Middle frontal gyrus (tissue), 1 donor: ENCODE measurements around the gene REM2.
A peak's percentile ranks its signal among the peaks of the same experiment; 100 is the strongest.
"Not testable (repeated sequence)": the region's sequence is repeated elsewhere in the genome, so short reads cannot be mapped to it uniquely, and the experiment has no call there.

ENCODE experiments used
- DNase-seq: peaks from one replicate; pipeline ENCODE4 v3.0.0-alpha.2; 2015; ENCODE audit warnings: low spot score; ENCODE audit errors: extremely low spot score

REM2 gene

DNA sequence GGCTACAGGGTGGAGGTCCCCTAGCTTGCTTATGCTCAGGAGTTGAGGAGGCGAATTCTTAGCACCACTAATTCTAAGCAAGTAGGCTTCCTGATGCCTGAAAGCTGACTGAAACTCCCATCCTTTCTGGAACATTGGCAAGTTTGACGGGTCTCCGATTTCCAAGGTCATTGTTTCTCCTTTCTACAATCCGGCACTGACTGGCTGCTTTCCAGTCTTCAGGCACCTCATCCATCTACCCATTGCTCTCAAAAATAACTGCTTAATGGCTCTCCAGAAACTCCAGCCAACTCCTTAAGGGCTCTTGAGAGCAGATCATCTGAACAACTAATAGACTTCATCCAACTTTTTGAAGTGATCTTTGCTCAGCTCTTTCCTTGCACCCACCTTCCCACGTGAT, 13.3 kb downstream of the REM2 start:
- DNase-seq = no peak

DNA sequence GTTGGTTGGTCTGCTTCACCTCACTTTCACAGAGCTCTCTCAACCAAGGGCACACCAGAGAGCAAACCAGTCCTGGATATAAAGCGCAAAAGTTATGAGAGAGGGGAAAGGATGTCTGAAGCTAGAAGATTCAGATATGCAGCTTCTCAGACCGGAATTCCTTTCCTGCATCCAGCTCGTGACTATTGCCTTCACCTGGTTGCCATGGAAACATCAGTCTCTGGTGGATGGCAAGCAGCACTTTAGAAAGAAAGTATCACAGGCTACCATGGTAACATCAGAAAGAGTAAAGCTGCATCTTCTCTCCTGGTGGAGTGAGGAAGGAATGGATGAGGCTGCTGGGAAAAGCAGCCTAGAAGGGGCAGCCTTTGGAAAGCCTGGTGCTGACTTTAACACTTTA, 13.7 kb downstream of the REM2 start:
- DNase-seq = no peak

GRCh38 chr14:22897357-22897756, 14.3 kb downstream of the REM2 start:
- DNase-seq = no peak

DNA sequence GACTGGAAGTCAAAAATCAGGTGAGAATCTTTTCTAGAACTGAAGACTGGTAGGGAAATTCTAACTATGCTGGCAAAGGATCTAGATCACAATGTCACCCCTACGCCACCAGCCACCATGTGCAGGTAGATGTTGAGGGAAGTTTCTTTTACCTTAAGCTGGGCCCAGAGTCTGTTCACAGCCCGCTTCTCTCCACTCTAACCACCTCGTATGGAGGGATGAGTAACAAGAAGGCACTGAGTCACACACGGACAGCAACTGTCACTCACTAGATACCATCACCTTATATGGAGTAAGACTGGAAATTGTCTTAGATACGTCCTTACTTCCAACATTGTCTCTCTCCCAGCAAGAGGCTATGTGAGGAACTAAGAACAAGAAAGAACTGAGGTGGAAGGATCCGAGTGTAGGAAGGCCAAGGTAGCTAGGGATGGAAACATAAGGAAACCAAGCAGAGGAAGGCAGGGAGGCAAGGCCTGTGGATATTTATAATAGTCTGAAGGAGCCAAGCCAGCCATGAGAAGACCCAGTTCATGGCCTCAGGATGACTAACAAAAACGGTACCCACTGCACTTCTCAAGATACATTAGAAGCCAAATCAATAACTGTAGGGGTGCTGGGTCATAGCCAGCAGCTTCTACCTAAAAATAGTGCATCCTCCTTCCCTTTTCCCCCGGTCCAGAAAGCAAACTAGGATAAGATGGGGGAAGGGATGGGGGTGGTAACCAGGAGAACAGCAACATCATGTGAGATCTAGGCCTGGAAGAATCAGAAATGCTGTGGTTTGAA, 15.5 kb downstream of the REM2 start:
- DNase-seq = no peak

DNA sequence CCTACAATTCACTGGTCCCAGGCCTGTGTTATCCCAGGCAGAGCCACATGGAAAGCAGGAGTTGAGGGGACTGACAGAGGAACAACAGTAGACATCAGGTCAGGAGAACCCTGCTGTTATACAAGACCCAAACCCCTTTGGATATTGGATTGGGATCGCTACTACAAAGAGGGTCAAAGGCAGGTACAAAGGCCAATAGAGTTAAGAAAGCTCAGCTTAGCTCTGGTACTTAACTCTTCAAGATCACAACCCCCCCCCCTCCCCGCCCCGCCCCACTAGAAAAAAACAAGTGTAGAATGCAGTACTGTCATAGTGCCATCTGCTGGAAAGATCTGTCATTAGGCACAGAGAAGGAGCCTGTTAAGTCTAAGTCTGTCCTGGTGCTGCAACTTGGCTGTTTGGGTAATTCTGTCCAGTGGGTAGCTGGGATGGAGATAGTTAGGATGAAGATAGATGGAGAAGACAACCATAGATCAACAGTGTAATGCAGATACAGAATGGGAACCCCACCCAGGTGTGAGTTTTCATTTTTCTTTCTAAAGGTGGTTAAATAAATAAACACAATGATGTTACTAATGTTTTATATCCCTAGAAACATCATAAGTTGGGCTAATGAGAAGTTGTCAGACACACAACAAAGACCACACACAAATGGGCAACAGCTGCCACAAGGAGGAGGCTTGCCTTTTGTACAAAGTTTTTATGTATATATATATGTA, 17.2 kb downstream of the REM2 start:
- DNase-seq = no peak

- DNase-seq = no peak
Observed at GRCh38 chr14:22901799-22902198, 18.8 kb downstream of the REM2 start.

- DNase-seq = no peak
Observed at GRCh38 chr14:22903742-22904087, 20.7 kb downstream of the REM2 start.

GRCh38 chr14:22905627-22906026, 22.6 kb downstream of the REM2 start:
- DNase-seq = no peak

DNA sequence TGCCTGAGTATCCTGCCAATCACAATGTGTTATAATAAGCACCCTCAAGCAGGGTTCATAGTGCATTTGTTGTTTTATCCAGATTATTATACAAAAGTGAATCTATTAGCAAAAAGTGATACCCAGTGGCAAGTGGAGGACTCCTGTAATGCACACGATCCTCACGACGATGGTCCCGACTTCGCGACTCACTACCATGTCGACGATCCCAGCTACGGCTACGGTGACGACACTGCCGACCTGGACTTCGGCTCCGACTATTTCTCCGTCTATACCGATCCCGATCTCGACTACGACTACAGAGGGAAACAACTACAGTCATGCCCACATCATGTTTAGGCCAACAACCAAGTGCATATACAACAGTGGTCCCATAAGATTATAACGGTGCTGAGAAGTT, 23.1 kb downstream of the REM2 start:
- no peak for DNase-seq

GRCh38 chr14:22907429-22907828, 24.4 kb downstream of the REM2 start:
- DNase-seq = no peak

GRCh38 chr14:22908601-22909000, 25.6 kb downstream of the REM2 start:
- DNase-seq = no peak

- DNase-seq = no peak
Observed at GRCh38 chr14:22910916-22911315, 27.9 kb downstream of the REM2 start.

GRCh38 chr14:22914836-22915235, 31.8 kb downstream of the REM2 start:
- not testable (repeated sequence) for DNase-seq

DNA sequence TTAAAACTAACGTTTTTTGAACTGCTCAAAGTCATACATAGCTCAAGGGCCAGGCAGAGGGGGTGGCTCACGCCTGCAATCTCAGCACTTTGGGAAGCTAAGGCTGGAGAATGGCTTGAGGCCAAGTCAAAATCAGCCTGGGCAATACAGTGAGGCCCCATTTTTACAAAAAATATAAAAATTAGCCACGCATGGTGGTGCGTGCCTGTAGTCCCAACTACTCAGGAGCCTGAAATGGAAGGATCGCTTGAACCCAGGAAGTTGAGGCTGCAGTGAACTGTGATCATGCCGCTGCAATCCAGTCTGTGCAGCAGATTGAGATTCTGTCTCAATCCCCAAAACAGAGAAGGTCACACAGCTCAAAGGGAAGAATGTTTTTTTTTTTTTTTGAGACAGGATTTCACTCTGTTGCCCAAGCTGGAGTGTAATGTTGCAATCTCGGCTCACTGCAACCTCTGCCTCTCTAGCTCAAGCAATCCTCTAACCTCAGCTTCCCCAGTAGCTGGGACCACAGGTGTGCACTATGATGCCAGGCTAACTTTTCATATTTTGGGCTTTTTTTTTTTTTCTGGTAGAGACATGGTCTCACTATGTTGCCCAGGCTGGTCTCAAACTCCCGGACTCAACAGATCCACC, 33.0 kb downstream of the REM2 start:
- no peak for DNase-seq

GRCh38 chr14:22918804-22919600, 36.0 kb downstream of the REM2 start, which contains the start of gene RBM23:
Gene RBM23 (minus strand): TSS chr14:22919149.
- peak; percentile 100 for DNase-seq

DNA sequence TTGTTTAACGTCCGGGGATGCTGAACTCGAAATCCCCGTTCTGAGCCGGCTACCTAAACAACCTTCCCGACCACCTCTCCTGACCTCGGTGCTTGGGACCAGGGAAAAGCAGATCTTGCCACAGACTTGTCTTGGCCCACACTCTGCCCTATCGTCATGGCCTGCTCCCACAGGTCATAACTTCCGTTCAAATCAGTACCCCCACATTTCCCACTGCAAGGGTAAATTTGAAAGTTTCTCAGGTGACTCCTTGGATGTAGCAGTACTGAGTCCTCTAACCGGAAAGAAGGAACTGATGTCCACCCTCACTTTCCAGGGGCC, 36.5 kb downstream of the REM2 start:
- DNase-seq = no peak

GRCh38 chr14:22920697-22921096, 37.7 kb downstream of the REM2 start:
- DNase-seq = no peak

- no peak for DNase-seq
Observed at GRCh38 chr14:22922294-22922693, 39.3 kb downstream of the REM2 start.

- DNase-seq = no peak
Observed at GRCh38 chr14:22923746-22924145, 40.7 kb downstream of the REM2 start.

DNA sequence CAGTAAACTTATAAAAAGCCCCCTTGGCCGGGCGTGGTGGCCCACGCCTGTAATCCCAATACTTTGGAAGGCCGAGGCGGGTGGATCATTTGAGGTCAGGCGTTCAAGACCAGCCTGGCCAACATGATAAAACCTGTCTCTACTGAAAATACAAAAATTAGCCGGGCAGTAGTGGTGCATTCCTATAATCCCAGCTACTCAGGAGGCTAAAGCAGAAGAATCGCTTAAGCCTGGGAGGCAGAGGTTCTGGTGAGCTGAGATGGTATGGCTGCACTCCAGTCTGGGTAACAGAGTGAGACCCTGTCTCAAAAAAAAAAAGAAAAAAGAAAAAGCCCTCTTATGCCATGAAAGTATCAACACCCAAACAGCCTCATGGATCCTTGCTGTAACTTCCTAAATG, 42.5 kb downstream of the REM2 start:
- DNase-seq = no peak

DNA sequence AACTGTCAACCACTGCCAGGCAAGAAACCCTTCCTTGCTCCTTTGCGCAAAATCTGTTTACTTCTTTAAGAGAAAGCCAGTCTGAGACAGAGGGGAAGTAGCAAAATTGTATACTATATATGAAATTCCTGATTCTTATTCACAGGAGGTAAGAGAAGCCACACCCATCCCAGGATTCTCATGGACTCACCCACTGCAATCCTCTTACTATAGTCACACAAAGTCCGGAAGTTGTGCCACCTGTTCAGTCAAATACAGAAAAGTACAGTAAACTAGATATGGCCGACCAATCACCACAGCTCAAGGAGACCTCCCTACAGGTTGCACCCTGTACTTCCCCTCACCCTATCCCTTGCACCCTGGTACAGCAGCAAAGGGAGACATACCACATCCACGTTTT, 43.3 kb downstream of the REM2 start:
- no peak for DNase-seq
